Renal pelvis (tissue), 4 donors: ENCODE measurements around the gene PRMT3. TPM values are rescaled to one million over a fixed set of nuclear protein-coding genes. Genes with fewer than 3 reads are reported as not detected.
"Not testable (repeated sequence)": the region's sequence is repeated elsewhere in the genome, so short reads cannot be mapped to it uniquely, and the experiment has no call there.

Source experiments
- DNase-seq: peaks from one replicate; pipeline ENCODE4 v3.0.0-alpha.2; 2013
- polyA plus RNA-seq, 3 donors: library from polyadenylated mRNA; unstranded; fragments of 120-200 nt; gene quantifications; one replicate each; pipeline ENCODE4 v1.2.1, GENCODE V29; 2013; ENCODE audit not compliant: insufficient read length in 3 of 3

PRMT3 gene
- polyA plus RNA-seq, 3 donors: 15.7 to 18.7 (median 18.4) TPM

- no peak for DNase-seq
Observed at GRCh38 chr11:20451568-20451967, 64.1 kb downstream of the PRMT3 start.

GRCh38 chr11:20452585-20452984 lies 65.1 kb downstream of the PRMT3 start:
- no peak for DNase-seq

- no peak for DNase-seq
Observed at GRCh38 chr11:20453657-20454316, 66.3 kb downstream of the PRMT3 start.

GRCh38 chr11:20457001-20457799 lies 69.7 kb downstream of the PRMT3 start:
- DNase-seq: no peak

- no peak for DNase-seq
Observed at GRCh38 chr11:20457934-20458680, 70.6 kb downstream of the PRMT3 start.

GRCh38 chr11:20458905-20459632 lies 71.6 kb downstream of the PRMT3 start:
- DNase-seq: no peak

GRCh38 chr11:20459865-20460264 lies 72.3 kb downstream of the PRMT3 start:
- no peak for DNase-seq

GRCh38 chr11:20464518-20464917 lies 77.0 kb downstream of the PRMT3 start:
- no peak for DNase-seq

GRCh38 chr11:20467487-20468185 lies 80.1 kb downstream of the PRMT3 start:
- no peak for DNase-seq

- no peak for DNase-seq
Observed at GRCh38 chr11:20470348-20470747, 82.8 kb downstream of the PRMT3 start.

GRCh38 chr11:20471929-20472328 lies 84.4 kb downstream of the PRMT3 start:
- DNase-seq: not testable (repeated sequence)

GRCh38 chr11:20474176-20474881 lies 86.8 kb downstream of the PRMT3 start:
- DNase-seq: no peak

- DNase-seq: no peak
Observed at GRCh38 chr11:20474882-20475517, 87.5 kb downstream of the PRMT3 start.

GRCh38 chr11:20477418-20478090 lies 90.0 kb downstream of the PRMT3 start:
- no peak for DNase-seq

GRCh38 chr11:20479513-20479912 lies 92.0 kb downstream of the PRMT3 start:
- DNase-seq: no peak

- no peak for DNase-seq
Observed at GRCh38 chr11:20483931-20484330, 96.4 kb downstream of the PRMT3 start.

GRCh38 chr11:20484416-20484815 lies 96.9 kb downstream of the PRMT3 start:
- not testable (repeated sequence) for DNase-seq

- DNase-seq: peak; percentile 9
Observed at GRCh38 chr11:20488352-20488751, 100.8 kb downstream of the PRMT3 start.

GRCh38 chr11:20489948-20490347 lies 102.4 kb downstream of the PRMT3 start:
- no peak for DNase-seq

- no peak for DNase-seq
Observed at GRCh38 chr11:20493340-20493739, 105.8 kb downstream of the PRMT3 start.
